ENCODE results near the gene TDRD1. TPM values are rescaled to one million over a fixed set of nuclear protein-coding genes. Genes with fewer than 3 reads are reported as not detected.
A peak's percentile ranks its signal among the peaks of the same experiment; 100 is the strongest.

The TDRD1 gene
- total RNA-seq, 1 donor from 2014 or later: not detected

DNA sequence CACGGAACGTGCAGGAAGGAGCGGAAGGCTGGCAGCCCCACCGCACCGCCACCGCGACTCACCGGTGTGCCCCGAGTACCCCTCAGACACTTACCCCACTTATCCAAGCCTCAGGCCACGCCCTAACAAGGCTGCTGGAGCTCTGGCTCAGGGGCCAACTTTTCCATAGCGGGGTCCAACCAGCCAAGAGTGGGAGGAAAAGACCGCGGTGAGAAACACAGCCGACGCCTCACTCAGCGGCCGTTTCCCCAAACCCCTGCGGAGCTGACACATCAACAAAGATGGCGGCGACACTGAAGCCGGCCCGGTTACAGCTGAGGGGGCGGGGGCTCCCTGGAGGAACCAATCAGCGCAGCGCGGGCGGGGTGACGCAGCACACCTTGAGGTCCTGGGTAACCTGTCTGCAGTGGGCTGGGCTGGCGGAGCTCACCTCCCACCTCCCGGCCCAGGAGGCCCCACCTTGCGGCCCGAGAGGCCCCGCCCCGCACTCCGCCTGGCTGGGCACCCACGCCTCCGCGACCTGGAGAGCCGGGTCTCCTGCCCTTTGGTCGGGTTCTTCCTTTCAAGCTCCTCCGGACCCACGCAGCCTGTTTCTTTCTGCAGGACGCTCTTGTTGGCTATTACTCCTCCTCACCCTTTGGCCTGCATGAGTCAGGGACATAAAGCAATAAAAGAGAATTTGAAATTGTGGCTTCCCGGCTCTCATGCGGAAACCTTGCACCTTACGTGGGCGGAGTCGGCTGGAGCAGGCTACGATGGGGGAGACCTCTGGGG lies 5.0 kb upstream of the TDRD1 start, which contains the start of gene CCDC186:
Gene CCDC186, minus strand, starts transcription at position 283 of the 774 bp plus-strand sequence. CDS start 10,935 bp downstream, outside the sequence.
- Histone ChIP-seq H3K4me1 (peaks cover 20% of the 10 kb centered on the region), H3K27ac (peak within 1 kb of the TSS; percentile 88), H3K9me3 (no peaks in the 10 kb centered on the region), H3K36me3 (no peaks in the 10 kb centered on the region), H3K4me3 (peak within 1 kb of the TSS; percentile 82 to 87), H3K27me3 (no peaks in the 10 kb centered on the region)
- DNase-seq (ENCODE audit: extremely low spot score in 2 of 2): peak; percentile 96 to 98
- TF ChIP-seq, protein P1, sequence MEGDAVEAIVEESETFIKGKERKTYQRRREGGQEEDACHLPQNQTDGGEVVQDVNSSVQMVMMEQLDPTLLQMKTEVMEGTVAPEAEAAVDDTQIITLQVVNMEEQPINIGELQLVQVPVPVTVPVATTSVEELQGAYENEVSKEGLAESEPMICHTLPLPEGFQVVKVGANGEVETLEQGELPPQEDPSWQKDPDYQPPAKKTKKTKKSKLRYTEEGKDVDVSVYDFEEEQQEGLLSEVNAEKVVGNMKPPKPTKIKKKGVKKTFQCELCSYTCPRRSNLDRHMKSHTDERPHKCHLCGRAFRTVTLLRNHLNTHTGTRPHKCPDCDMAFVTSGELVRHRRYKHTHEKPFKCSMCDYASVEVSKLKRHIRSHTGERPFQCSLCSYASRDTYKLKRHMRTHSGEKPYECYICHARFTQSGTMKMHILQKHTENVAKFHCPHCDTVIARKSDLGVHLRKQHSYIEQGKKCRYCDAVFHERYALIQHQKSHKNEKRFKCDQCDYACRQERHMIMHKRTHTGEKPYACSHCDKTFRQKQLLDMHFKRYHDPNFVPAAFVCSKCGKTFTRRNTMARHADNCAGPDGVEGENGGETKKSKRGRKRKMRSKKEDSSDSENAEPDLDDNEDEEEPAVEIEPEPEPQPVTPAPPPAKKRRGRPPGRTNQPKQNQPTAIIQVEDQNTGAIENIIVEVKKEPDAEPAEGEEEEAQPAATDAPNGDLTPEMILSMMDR (IDR thresholded peaks at IDR 0.05): no peak
- TF ChIP-seq POLR2A (IDR thresholded peaks at IDR 0.05) (peak in 1 of 2 donors; percentile 36), POLR2AphosphoS5 (IDR thresholded peaks at IDR 0.05; ENCODE audit: insufficient read depth in 1 of 2, low read depth in 1 of 2) (peak; percentile 44 to 88)
- intact Hi-C loops (cut with DNase I): no loop called here

DNA sequence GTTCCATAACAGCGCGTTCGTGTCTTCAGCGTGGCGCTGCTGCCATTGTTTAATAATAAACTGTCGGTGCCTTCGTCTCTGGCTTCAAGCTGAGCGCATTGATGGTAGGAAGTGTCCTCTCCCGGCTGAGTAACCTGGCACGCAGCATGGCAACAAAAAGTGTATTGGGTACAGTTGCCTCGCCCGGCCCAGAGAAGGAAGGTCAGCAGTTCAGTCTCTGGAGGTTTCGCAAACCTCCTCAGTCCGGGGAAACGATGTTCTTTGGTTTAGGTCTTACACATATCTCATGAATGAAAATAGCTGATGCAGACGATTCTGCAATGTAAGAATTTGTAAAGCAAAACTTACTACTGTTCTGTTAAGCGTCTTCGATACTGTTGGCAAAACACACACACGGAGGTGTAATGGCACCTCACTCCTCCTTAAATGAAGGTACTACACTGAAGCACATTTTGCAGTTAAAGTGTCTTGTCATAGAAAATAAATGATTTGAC lies 4.4 kb upstream of the TDRD1 start:
- intact Hi-C loops (cut with DNase I): no loop called here
- H3K9me3 ChIP-seq: no peaks in the 10 kb centered on the region
- peak overlapping the region; percentile 82 to 87 for H3K4me3 ChIP-seq
- TF ChIP-seq, protein P1 (IDR thresholded peaks at IDR 0.05): no peak
- TF ChIP-seq POLR2A (IDR thresholded peaks at IDR 0.05): no peak
- no peak for TF ChIP-seq POLR2AphosphoS5 (IDR thresholded peaks at IDR 0.05; ENCODE audit: insufficient read depth in 1 of 2, low read depth in 1 of 2)
- DNase-seq (ENCODE audit: extremely low spot score in 2 of 2): peak in 1 of 2 donors; percentile 88
- no peaks in the 10 kb centered on the region for H3K27me3 ChIP-seq
- H3K36me3 ChIP-seq: no peaks in the 10 kb centered on the region
- H3K4me1 ChIP-seq: peaks cover 20% of the 10 kb centered on the region
- peak overlapping the region; percentile 88 for H3K27ac ChIP-seq

- TF ChIP-seq, protein P1 (IDR thresholded peaks at IDR 0.05): no peak
- TF ChIP-seq POLR2AphosphoS5 (IDR thresholded peaks at IDR 0.05; ENCODE audit: insufficient read depth in 1 of 2, low read depth in 1 of 2) (no peak), POLR2A (IDR thresholded peaks at IDR 0.05) (no peak)
- intact Hi-C loops (cut with DNase I): no loop called here
Measured at GRCh38 chr10:114175667-114176066, 3.5 kb upstream of the TDRD1 start.

DNA sequence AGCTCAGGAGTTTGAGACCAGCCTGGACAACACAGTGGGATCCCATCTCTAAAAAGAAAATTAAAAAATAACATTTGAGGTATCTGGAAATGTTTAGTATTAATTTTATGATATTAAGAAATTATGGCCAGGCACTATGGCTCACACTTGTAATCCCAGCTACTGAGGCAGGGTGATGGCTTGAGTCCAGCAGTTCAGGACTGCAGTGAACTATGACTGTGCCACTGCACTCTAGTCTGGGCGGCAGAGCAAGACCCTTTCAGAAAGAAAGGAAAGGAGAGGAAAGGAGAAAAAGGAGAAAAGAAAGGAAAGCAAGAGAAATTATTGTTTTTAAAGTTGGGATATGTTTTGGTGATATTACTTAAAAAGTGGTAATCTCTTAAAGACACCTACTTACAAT lies 2.6 kb upstream of the TDRD1 start:
- no peak for DNase-seq (ENCODE audit: extremely low spot score in 2 of 2)
- intact Hi-C loops (cut with DNase I): no loop called here
- peaks cover 18% of the 10 kb centered on the region for H3K4me1 ChIP-seq
- no peaks in the 10 kb centered on the region for H3K36me3 ChIP-seq
- H3K27ac ChIP-seq: no peak overlapping the region
- H3K9me3 ChIP-seq: no peaks in the 10 kb centered on the region
- H3K27me3 ChIP-seq: no peaks in the 10 kb centered on the region
- no peak overlapping the region for H3K4me3 ChIP-seq
- TF ChIP-seq, protein P1 (IDR thresholded peaks at IDR 0.05): no peak
- no peak for TF ChIP-seq POLR2A (IDR thresholded peaks at IDR 0.05)
- TF ChIP-seq POLR2AphosphoS5 (IDR thresholded peaks at IDR 0.05; ENCODE audit: insufficient read depth in 1 of 2, low read depth in 1 of 2): no peak

More at GRCh38 chr10:114175667-114176066, 3.5 kb upstream of the TDRD1 start:
- Histone ChIP-seq H3K27me3 (no peaks in the 10 kb centered on the region), H3K4me1 (peaks cover 20% of the 10 kb centered on the region), H3K9me3 (no peaks in the 10 kb centered on the region), H3K27ac (no peak overlapping the region), H3K36me3 (no peaks in the 10 kb centered on the region), H3K4me3 (no peak overlapping the region)
- DNase-seq (ENCODE audit: extremely low spot score in 2 of 2): no peak

DNA sequence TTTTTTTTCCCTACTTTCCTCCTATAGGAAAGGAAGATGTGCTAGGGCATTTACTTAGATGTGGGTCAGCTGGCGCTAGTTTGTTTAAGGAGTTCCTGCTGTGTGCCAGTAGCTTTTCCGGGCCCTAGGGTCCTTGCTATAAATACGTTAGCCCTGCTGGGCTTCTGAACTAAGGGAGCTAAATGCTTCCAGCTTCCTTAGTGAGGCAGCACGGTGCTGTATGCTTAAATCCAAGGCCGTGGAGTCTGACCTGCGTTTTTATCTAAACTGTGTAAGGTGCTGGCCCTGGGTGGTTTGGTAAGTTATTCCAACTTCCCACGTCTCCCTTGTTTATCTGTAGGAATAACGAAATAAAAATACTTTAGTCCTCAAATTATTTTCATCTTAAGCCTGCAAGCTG lies 594 bp downstream of the TDRD1 start:
- DNase-seq (ENCODE audit: extremely low spot score in 2 of 2): no peak
- Histone ChIP-seq H3K4me1 (no peaks in the 10 kb centered on the region), H3K9me3 (no peaks in the 10 kb centered on the region), H3K4me3 (no peak overlapping the region), H3K27ac (no peak overlapping the region), H3K36me3 (no peaks in the 10 kb centered on the region), H3K27me3 (no peaks in the 10 kb centered on the region)
- intact Hi-C loops (cut with DNase I): no loop called here
- TF ChIP-seq, protein P1 (IDR thresholded peaks at IDR 0.05): no peak
- no peak for TF ChIP-seq POLR2AphosphoS5 (IDR thresholded peaks at IDR 0.05; ENCODE audit: insufficient read depth in 1 of 2, low read depth in 1 of 2)
- TF ChIP-seq POLR2A (IDR thresholded peaks at IDR 0.05): no peak

Data from vagina (tissue), 2 donors.